Prostate gland (tissue), 2 donors: ENCODE data around the gene CERS3. TPM values are rescaled to one million over a fixed set of nuclear protein-coding genes. Genes with fewer than 3 reads are reported as not detected.

ENCODE experiments used
- DNase-seq: peaks from one replicate; pipeline ENCODE4 v3.0.0-alpha.2; 2019; ENCODE audit warnings: low spot score
- H3K27ac ChIP-seq, 2 donors: fragments of 200-600 bp; sonication (generic); 2 replicates each; pipeline ENCODE4 v1.5.1; 2017 to 2019
- H3K27me3 ChIP-seq: fragments of 200-600 bp; sonication (generic); replicated peaks from 2 replicates; pipeline ENCODE4 v1.5.1; 2019; ENCODE audit not compliant: insufficient read depth
- H3K36me3 ChIP-seq, 2 donors: fragments of 200-600 bp; sonication (generic); 1 replicate in 1 of 2; 2 replicates in 1 of 2; pipeline versions ENCODE4 v1.5.1 to v1.8.1; 2017 to 2019
- H3K4me1 ChIP-seq: fragments of 200-600 bp; sonication (generic); replicated peaks from 2 replicates; pipeline ENCODE4 v1.5.1; 2019
- H3K4me3 ChIP-seq, 2 donors: fragments of 200-600 bp; sonication (generic); 2 replicates each; pipeline ENCODE4 v1.5.1; 2017 to 2019
- H3K9me3 ChIP-seq: fragments of 200-600 bp; sonication (generic); 2 replicates; pipeline ENCODE4 v1.5.1; 2017
- POLR2A ChIP-seq: fragments of 450-650 bp; IDR thresholded peaks from one replicate; pipeline ENCODE4 v1.6.1; 2016; ENCODE audit warnings: antibody characterized with exemption, mild to moderate bottlenecking
- POLR2AphosphoS5 ChIP-seq: sonication (generic); formaldehyde crosslinking; IDR thresholded peaks from one replicate; pipeline ENCODE4 v1.6.1; 2017; ENCODE audit warnings: antibody characterized with exemption
- WGBS: methylation state at CpG from one replicate; pipeline ENCODE4 v1.1.5; 2018; 5-methylcytosine and 5-hydroxymethylcytosine counted together
- intact Hi-C: fragments of 100-400 bp; cut with DNase I; formaldehyde crosslinking; loops from one replicate; pipeline ENCODE4 v1.14.2; 2022
- total RNA-seq, 2 donors: library from RNA; depleted of rRNA; stranded (reverse); fragments of >200 nt; gene quantifications; one replicate each; pipeline ENCODE4 v1.1.0, GENCODE V29; 2016
- TF ChIP-seq, protein P1 (sequence below), 4 experiments: fragments of 200-600 bp in 2 of 4; fragments of 450-650 bp in 2 of 4; sonication (generic) in 2 of 4; IDR thresholded peaks; 1 replicate in 3 of 4; 2 replicates in 1 of 4; pipeline ENCODE4 v1.5.1; 2016 to 2019; ENCODE audit warnings: antibody characterized with exemption in 4 of 4, mild to moderate bottlenecking in 2 of 4, moderate library complexity in 2 of 4

CERS3 gene
- total RNA-seq, 2 donors from 2014 or later, result 0.73 to 4.0 TPM

GRCh38 chr15:100524326-100524725, 4.4 kb downstream of the CERS3 start:
- Histone ChIP-seq H3K9me3 (no peaks in the 10 kb centered on the region), H3K4me3 (no peak overlapping the region), H3K4me1 (no peaks in the 10 kb centered on the region), H3K36me3 (no peaks in the 10 kb centered on the region), H3K27me3 (no peaks in the 10 kb centered on the region), H3K27ac (no peak overlapping the region)
- intact Hi-C loops, result no loop called here
- 86% methylated on average over 2 of the region's 2 CpGs for WGBS
- no peak for TF ChIP-seq POLR2AphosphoS5
- no peak for TF ChIP-seq POLR2A
- TF ChIP-seq, protein P1, sequence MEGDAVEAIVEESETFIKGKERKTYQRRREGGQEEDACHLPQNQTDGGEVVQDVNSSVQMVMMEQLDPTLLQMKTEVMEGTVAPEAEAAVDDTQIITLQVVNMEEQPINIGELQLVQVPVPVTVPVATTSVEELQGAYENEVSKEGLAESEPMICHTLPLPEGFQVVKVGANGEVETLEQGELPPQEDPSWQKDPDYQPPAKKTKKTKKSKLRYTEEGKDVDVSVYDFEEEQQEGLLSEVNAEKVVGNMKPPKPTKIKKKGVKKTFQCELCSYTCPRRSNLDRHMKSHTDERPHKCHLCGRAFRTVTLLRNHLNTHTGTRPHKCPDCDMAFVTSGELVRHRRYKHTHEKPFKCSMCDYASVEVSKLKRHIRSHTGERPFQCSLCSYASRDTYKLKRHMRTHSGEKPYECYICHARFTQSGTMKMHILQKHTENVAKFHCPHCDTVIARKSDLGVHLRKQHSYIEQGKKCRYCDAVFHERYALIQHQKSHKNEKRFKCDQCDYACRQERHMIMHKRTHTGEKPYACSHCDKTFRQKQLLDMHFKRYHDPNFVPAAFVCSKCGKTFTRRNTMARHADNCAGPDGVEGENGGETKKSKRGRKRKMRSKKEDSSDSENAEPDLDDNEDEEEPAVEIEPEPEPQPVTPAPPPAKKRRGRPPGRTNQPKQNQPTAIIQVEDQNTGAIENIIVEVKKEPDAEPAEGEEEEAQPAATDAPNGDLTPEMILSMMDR (IDR thresholded peaks at IDR 0.05), result no peak
- no peak for DNase-seq

DNA sequence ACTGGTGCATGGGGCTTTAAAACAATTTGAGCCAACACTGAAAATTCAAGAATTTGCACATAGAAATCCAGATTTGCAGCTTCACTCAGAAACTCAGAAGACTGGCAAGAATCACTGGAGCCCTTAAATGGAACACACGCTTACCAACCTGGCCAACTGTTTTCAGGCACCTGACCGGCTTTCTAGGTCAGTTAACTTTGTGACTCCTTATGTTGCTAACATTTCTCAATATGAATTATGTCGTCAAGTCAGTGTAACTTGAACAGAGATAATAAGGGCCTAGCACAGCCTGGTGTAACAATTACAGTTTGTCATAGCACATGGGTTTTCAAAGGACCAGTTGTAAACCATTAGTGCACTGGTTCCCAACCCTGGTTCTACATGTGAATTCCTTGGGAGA, 6.8 kb downstream of the CERS3 start:
- intact Hi-C loops, result no loop called here
- WGBS, result 96% methylated on average over 3 of the region's 3 CpGs

GRCh38 chr15:100520132-100520921, 8.4 kb downstream of the CERS3 start:
- DNase-seq, result no peak
- no peaks in the 10 kb centered on the region for H3K9me3 ChIP-seq
- no peak overlapping the region for H3K4me3 ChIP-seq
- WGBS, result 76% methylated on average over 6 of the region's 7 CpGs
- no peaks in the 10 kb centered on the region for H3K36me3 ChIP-seq
- TF ChIP-seq, protein P1 (IDR thresholded peaks at IDR 0.05), result no peak
- no peak for TF ChIP-seq POLR2AphosphoS5
- no peak for TF ChIP-seq POLR2A
- H3K27me3 ChIP-seq, result no peaks in the 10 kb centered on the region
- H3K4me1 ChIP-seq, result peaks cover 7% of the 10 kb centered on the region
- intact Hi-C loops, result no loop called here
- H3K27ac ChIP-seq, result no peak overlapping the region

More for the DNA sequence above, 6.8 kb downstream of the CERS3 start:
- H3K27ac ChIP-seq, result no peak overlapping the region
- H3K36me3 ChIP-seq, result no peaks in the 10 kb centered on the region
- H3K4me1 ChIP-seq, result peaks cover 2% of the 10 kb centered on the region
- no peaks in the 10 kb centered on the region for H3K9me3 ChIP-seq
- DNase-seq, result no peak
- no peaks in the 10 kb centered on the region for H3K27me3 ChIP-seq
- H3K4me3 ChIP-seq, result no peak overlapping the region
- TF ChIP-seq POLR2A (no peak), POLR2AphosphoS5 (no peak)
- TF ChIP-seq, protein P1 (IDR thresholded peaks at IDR 0.05), result no peak

GRCh38 chr15:100517846-100518245, 10.9 kb downstream of the CERS3 start:
- TF ChIP-seq POLR2AphosphoS5 (no peak), POLR2A (no peak)
- TF ChIP-seq, protein P1 (IDR thresholded peaks at IDR 0.05), result no peak
- 63% methylated on average over 3 of the region's 3 CpGs for WGBS
- Histone ChIP-seq H3K36me3 (no peaks in the 10 kb centered on the region), H3K4me3 (no peak overlapping the region), H3K4me1 (peaks cover 7% of the 10 kb centered on the region), H3K9me3 (no peaks in the 10 kb centered on the region), H3K27ac (no peak overlapping the region), H3K27me3 (no peaks in the 10 kb centered on the region)
- no peak for DNase-seq
- intact Hi-C loops, result no loop called here
